Heart right ventricle (tissue), 16 donors: ENCODE data around the gene SLC1A2. TPM values are rescaled to one million over a fixed set of nuclear protein-coding genes. Genes with fewer than 3 reads are reported as not detected.

Experiments
- ATAC-seq, 8 donors: fragments of 200-7000 bp; cut with Tn5 transposase; one replicate each; pipeline ENCODE4 v1.9.1; 2020; ENCODE audit warnings: mild to moderate bottlenecking in 8 of 8, moderate library complexity in 8 of 8, moderate number of reproducible peaks in 1 of 8
- DNase-seq, 2 donors: peaks; one replicate each; pipeline ENCODE4 v3.0.0-alpha.2; 2020
- H3K27ac ChIP-seq, 10 donors: fragments of 200-600 bp; sonication (generic) in 2 of 10; one replicate each; pipeline versions ENCODE4 v1.5.0 to v1.8.0; 2020 to 2022; ENCODE audit warnings: mild to moderate bottlenecking in 3 of 10
- H3K27me3 ChIP-seq, 7 donors: fragments of 200-600 bp; one replicate each; pipeline ENCODE4 v1.8.0; 2021 to 2022; ENCODE audit warnings: mild to moderate bottlenecking in 2 of 7
- H3K36me3 ChIP-seq, 9 donors: fragments of 200-600 bp; sonication (generic) in 1 of 9; one replicate each; pipeline versions ENCODE4 v1.5.0 to v1.8.0; 2020 to 2022; ENCODE audit warnings: mild to moderate bottlenecking in 2 of 9
- H3K4me1 ChIP-seq, 9 donors: fragments of 200-600 bp; sonication (generic) in 1 of 9; one replicate each; pipeline versions ENCODE4 v1.5.0 to v1.8.0; 2020 to 2022; ENCODE audit warnings: mild to moderate bottlenecking in 4 of 9
- H3K4me3 ChIP-seq, 10 donors: fragments of 200-600 bp; sonication (generic) in 2 of 10; one replicate each; pipeline versions ENCODE4 v1.5.0 to v1.8.0; 2020 to 2022; ENCODE audit warnings: mild to moderate bottlenecking in 7 of 10, moderate library complexity in 2 of 10
- H3K9me3 ChIP-seq, 11 donors: fragments of 200-600 bp in 10 of 11; sonication (generic) in 2 of 11; one replicate each; pipeline versions ENCODE4 v1.5.0 to v1.8.0; 2013 to 2022; ENCODE audit warnings: mild to moderate bottlenecking in 2 of 11, control low read depth in 1 of 11, moderate library complexity in 1 of 11
- WGBS, 2 donors: extraction: QIAGEN DNeasy Blood & Tissue Kit; methylation state at CpG; one replicate each; pipeline ENCODE4 v1.1.7; 2013; ENCODE audit warnings: inconsistent platforms in 1 of 2; 5-methylcytosine and 5-hydroxymethylcytosine counted together
- intact Hi-C, 10 donors: fragments of 100-400 bp; cut with DNase I; formaldehyde crosslinking; loops; one replicate each; pipeline versions ENCODE4 v1.11.1 to v1.14.2; 2022
- polyA plus RNA-seq, 2 donors: library from polyadenylated mRNA; stranded (reverse); fragments of 200-250 nt; gene quantifications; one replicate each; pipeline ENCODE4 v1.2.3, GENCODE V29; 2013
- total RNA-seq, 10 donors: library from RNA; stranded (reverse); fragmentation: NEBNext Ultra II Directional in 3 of 10; extraction: Animal tissue kit (Norgen Biotek cat#: 25700) in 3 of 10; gene quantifications; one replicate each; pipeline versions ENCODE4 v1.2.1 to v1.2.4, GENCODE V29; 2021 to 2023
- TF ChIP-seq, protein P1 (sequence below), 9 donors: fragments of 200-600 bp; sonication (generic) in 2 of 9; IDR thresholded peaks; one replicate each; pipeline versions ENCODE4 v1.5.0 to v1.8.0; 2021 to 2022; ENCODE audit warnings: antibody characterized with exemption in 9 of 9, mild to moderate bottlenecking in 5 of 9, moderate library complexity in 1 of 9
- donor health status: Arrhythmogenic right ventricular cardiomyopathy.
- donor health status: ischemic (EF 13 %, LVEDD 7.1; RV severe dilation, severe dysfunction).
- donor health status: healthy with polysubstance abuse.
- donor health status: DM: no; HTN: yes; CAD: no.
- donor health status: DM: no; HTN: no; CAD: no.
- donor health status: ischemic (EF 25% LVEDD 6.9; RV normal size, moderate dysfunction).
- donor health status: ischemic (EF 25% LVEDD 5.7; RV mildly dilated, moderate dysfunction).
- donor health status: healthy.
- donor health status: DM: yes; HTN: yes; CAD: no.
- donor health status: Ischemic cardiomyopathy.
- donor health status: ischemic (EF 35%, LVEDD 5.7; RV mildly dilated, moderate dysfunction).
- donor health status: nonischemic (EF 11% LVEDD 7.7; RV severe dilation, severe dysfunction).
- donor health status: DM: yes; HTN: yes; CAD: no.
- donor health status: PGD.
- donor health status: ischemic (EF 29% LVEDD 5.4; RV normal size, mild dysfunction).
- donor health status: nonischemic (EF 23%, LVEDD 6.1; RV moderate dilation, normal function).

SLC1A2 gene
- total and polyA plus RNA-seq, 12 donors, result 0.29 to 25.8 (median 3.4) TPM

GRCh38 chr11:35414311-35414710 lies 5.0 kb downstream of the SLC1A2 start:
- peaks cover 0 to 70% (median 37%) of the 10 kb centered on the region in 7 donors for H3K27me3 ChIP-seq
- WGBS, 2 donors, result 73 to 81% methylated on average over 6 of the region's 6 CpGs
- H3K9me3 ChIP-seq, result no peaks in the 10 kb centered on the region
- H3K4me3 ChIP-seq, result no peak overlapping the region
- no peak overlapping the region for H3K27ac ChIP-seq
- no peak for DNase-seq
- intact Hi-C loops, result no loop called here
- H3K4me1 ChIP-seq, result peaks cover 0 to 18% (median 7%) of the 10 kb centered on the region in 9 donors
- TF ChIP-seq, protein P1, sequence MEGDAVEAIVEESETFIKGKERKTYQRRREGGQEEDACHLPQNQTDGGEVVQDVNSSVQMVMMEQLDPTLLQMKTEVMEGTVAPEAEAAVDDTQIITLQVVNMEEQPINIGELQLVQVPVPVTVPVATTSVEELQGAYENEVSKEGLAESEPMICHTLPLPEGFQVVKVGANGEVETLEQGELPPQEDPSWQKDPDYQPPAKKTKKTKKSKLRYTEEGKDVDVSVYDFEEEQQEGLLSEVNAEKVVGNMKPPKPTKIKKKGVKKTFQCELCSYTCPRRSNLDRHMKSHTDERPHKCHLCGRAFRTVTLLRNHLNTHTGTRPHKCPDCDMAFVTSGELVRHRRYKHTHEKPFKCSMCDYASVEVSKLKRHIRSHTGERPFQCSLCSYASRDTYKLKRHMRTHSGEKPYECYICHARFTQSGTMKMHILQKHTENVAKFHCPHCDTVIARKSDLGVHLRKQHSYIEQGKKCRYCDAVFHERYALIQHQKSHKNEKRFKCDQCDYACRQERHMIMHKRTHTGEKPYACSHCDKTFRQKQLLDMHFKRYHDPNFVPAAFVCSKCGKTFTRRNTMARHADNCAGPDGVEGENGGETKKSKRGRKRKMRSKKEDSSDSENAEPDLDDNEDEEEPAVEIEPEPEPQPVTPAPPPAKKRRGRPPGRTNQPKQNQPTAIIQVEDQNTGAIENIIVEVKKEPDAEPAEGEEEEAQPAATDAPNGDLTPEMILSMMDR (IDR thresholded peaks at IDR 0.05), result no peak
- no peaks in the 10 kb centered on the region for H3K36me3 ChIP-seq
- ATAC-seq, result no peak

DNA sequence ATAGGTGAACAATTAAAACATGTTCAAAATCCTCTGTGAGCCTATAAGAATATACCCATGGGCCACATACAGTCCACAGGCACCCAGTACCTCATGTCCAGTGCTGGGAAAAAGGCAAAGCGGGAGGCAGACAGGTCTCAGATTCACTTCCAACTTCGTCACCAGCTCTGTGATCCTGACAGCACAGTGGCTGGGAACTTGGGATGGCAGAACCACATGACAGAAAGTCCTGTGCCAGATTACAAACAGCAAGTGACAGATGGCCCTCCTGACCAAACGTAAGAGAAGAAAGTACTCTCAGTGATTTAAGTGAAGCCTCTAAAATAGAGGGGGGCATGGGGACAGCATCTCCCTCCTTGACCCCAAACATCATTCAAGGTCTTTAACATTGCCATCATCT lies 5.8 kb downstream of the SLC1A2 start:
- Histone ChIP-seq H3K36me3 (no peaks in the 10 kb centered on the region), H3K27ac (no peak overlapping the region), H3K9me3 (no peaks in the 10 kb centered on the region), H3K4me1 (peaks cover 0 to 11% (median 2%) of the 10 kb centered on the region in 9 donors), H3K4me3 (no peak overlapping the region), H3K27me3 (peaks cover 0 to 62% (median 30%) of the 10 kb centered on the region in 7 donors)
- DNase-seq (no peak), ATAC-seq (peak in 3 of 8 donors; percentile 13 to 55 (median 47))
- TF ChIP-seq, protein P1 (IDR thresholded peaks at IDR 0.05), result no peak
- 60 to 67% methylated on average over 3 of the region's 3 CpGs for WGBS, 2 donors
- intact Hi-C loops, result no loop called here

- Histone ChIP-seq H3K36me3 (no peaks in the 10 kb centered on the region), H3K4me3 (no peak overlapping the region), H3K9me3 (no peaks in the 10 kb centered on the region), H3K27me3 (peaks cover 0 to 49% (median 18%) of the 10 kb centered on the region in 7 donors), H3K4me1 (peaks cover 0 to 6% (median 0%) of the 10 kb centered on the region in 9 donors), H3K27ac (no peak overlapping the region)
- WGBS, 2 donors, result 73 to 76% methylated on average over 2 of the region's 2 CpGs
- TF ChIP-seq, protein P1 (IDR thresholded peaks at IDR 0.05), result peak in 6 of 9 donors; percentile 22 to 48 (median 39)
- DNase-seq (no peak), ATAC-seq (no peak)
- intact Hi-C loops, result no loop called here
Measured at GRCh38 chr11:35412285-35412684, 7.1 kb downstream of the SLC1A2 start.

DNA sequence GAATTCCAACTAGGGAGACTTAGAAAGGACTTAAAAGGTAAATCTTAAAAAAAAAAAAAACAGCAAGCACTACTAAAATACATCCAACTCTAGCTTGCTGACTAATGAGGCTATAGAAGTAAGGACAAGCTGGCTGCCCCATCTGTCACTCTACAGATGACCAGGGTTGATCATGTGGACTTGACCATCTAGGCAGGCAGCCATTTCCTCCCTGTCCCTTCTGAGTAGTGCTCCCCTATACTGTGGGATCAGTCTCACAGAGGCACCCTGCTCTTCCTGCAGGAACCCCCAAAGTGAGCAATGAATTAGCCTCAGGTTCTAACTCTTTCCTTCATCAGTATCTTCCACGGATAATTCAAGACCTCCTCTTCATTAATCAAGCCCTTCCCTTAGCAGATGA lies 12.3 kb downstream of the SLC1A2 start:
- no peak overlapping the region for H3K27ac ChIP-seq
- 84 to 94% methylated on average over 1 of the region's 1 CpG for WGBS, 2 donors
- peaks cover 0 to 32% (median 4%) of the 10 kb centered on the region in 7 donors for H3K27me3 ChIP-seq
- H3K36me3 ChIP-seq, result no peaks in the 10 kb centered on the region
- intact Hi-C loops, result loop anchor here in 2 of 10 donors (5.0 to 10.0 kb wide), 2 partner anchors 820 to 822 kb away; no protein-coding TSS in a partner anchor
- TF ChIP-seq, protein P1 (IDR thresholded peaks at IDR 0.05), result no peak
- H3K9me3 ChIP-seq, result no peaks in the 10 kb centered on the region
- H3K4me3 ChIP-seq, result no peak overlapping the region
- H3K4me1 ChIP-seq, result peaks cover 0 to 4% (median 0%) of the 10 kb centered on the region in 9 donors
- no peak for ATAC-seq
- no peak for DNase-seq
